H1 (cell line): ENCODE measurements around the gene HMGCL. TPM values are rescaled to one million over a fixed set of nuclear protein-coding genes. Genes with fewer than 3 reads are reported as not detected.
A peak's percentile ranks its signal among the peaks of the same experiment; 100 is the strongest.

ENCODE experiments used
- CTCF ChIA-PET: fragments of 300-600 bp; sonication (Branson Sonifier 250); formaldehyde crosslinking; loops from one replicate; lab custom pipeline; 2021; ENCODE audit not compliant: partially characterized antibody; lab: Charles Lee
- POLR2A ChIA-PET: fragments of 300-600 bp; sonication (Branson Sonifier 250); formaldehyde crosslinking; loops from one replicate; lab custom pipeline; 2021; ENCODE audit warnings: inconsistent platforms; ENCODE audit not compliant: partially characterized antibody; lab: Charles Lee
- DNase-seq, 2 experiments: peaks; one replicate each; pipeline versions ENCODE4 v3.0.0 to v3.0.0-alpha.2; 2010 to 2022; ENCODE audit warnings: low spot score in 2 of 2, low read depth in 1 of 2, mixed read lengths in 1 of 2
- FAIRE-seq: peaks from 2 replicates; lab custom pipeline; 2011; peaks lifted over from hg19 to GRCh38; lab: Jason Lieb, UNC
- H2AFZ ChIP-seq: 2 replicates; pipeline ENCODE4 v1.8.1; 2012; ENCODE audit warnings: low read length, inconsistent platforms
- H2AK5ac ChIP-seq: 2 replicates; pipeline ENCODE4 v1.6.1; 2013; ENCODE audit warnings: low read depth, low read length
- H2BK120ac ChIP-seq: replicated peaks from 2 replicates; pipeline ENCODE3; 2013; ENCODE audit warnings: low read depth, low read length, inconsistent platforms
- H2BK12ac ChIP-seq: 2 replicates; pipeline ENCODE4 v1.6.1; 2013; ENCODE audit warnings: low read depth, low read length
- H2BK15ac ChIP-seq: 2 replicates; pipeline ENCODE4 v1.6.1; 2013; ENCODE audit warnings: low read length
- H2BK20ac ChIP-seq: 2 replicates; pipeline ENCODE4 v1.6.1; 2013; ENCODE audit warnings: low read length
- H2BK5ac ChIP-seq: 2 replicates; pipeline ENCODE4 v1.6.1; 2013; ENCODE audit warnings: low read depth, low read length
- H3K14ac ChIP-seq: 2 replicates; pipeline ENCODE4 v1.6.1; 2013; ENCODE audit warnings: inconsistent platforms; ENCODE audit not compliant: insufficient read length
- H3K18ac ChIP-seq: 2 replicates; pipeline ENCODE4 v1.6.1; 2013; ENCODE audit warnings: low read length; ENCODE audit errors: extremely low read depth
- H3K23ac ChIP-seq: 2 replicates; pipeline ENCODE4 v1.6.1; 2013; ENCODE audit warnings: inconsistent platforms; ENCODE audit not compliant: insufficient read length
- H3K23me2 ChIP-seq: 2 replicates; pipeline ENCODE4 v1.6.1; 2013; ENCODE audit warnings: low read depth, low read length
- H3K27ac ChIP-seq: 2 replicates; pipeline ENCODE4 v1.6.1; 2011; ENCODE audit warnings: low read depth, low read length, inconsistent platforms
- H3K27me3 ChIP-seq, 4 experiments: replicated peaks in 1 of 4; 1 replicate in 1 of 4; 2 replicates in 3 of 4; pipeline versions ENCODE4 v1.6.1 to v1.8.1; 2011 to 2013; ENCODE audit warnings: low read length in 3 of 4, mild to moderate bottlenecking in 3 of 4, inconsistent platforms in 2 of 4, mixed read lengths in 2 of 4, moderate library complexity in 1 of 4; ENCODE audit not compliant: control insufficient read depth in 3 of 4, insufficient read depth in 3 of 4; ENCODE audit errors: extremely low read depth in 1 of 4
- H3K36me3 ChIP-seq, 4 experiments: 2 replicates each; pipeline versions ENCODE4 v1.6.1 to v1.8.1; 2011 to 2013; ENCODE audit warnings: mild to moderate bottlenecking in 4 of 4, low read length in 3 of 4, moderate library complexity in 2 of 4, control low read depth in 1 of 4, inconsistent platforms in 1 of 4; ENCODE audit not compliant: insufficient read depth in 4 of 4, control insufficient read depth in 2 of 4
- H3K4ac ChIP-seq: replicated peaks from 2 replicates; pipeline ENCODE3; 2013; ENCODE audit warnings: low read length, low read depth, mixed read lengths, inconsistent platforms; ENCODE audit not compliant: insufficient read length
- H3K4me1 ChIP-seq, 4 experiments: replicated peaks in 1 of 4; 1 replicate in 1 of 4; 2 replicates in 3 of 4; pipeline versions ENCODE4 v1.6.1 to v1.8.1; 2011 to 2013; ENCODE audit warnings: low read length in 3 of 4, inconsistent platforms in 2 of 4, mixed read lengths in 1 of 4; ENCODE audit not compliant: insufficient read depth in 4 of 4, control insufficient read depth in 3 of 4
- H3K4me2 ChIP-seq, 2 experiments: 2 replicates each; pipeline versions ENCODE4 v1.6.1 to v1.8.1; 2011 to 2013; ENCODE audit warnings: low read depth in 2 of 2, low read length in 2 of 2, control low read depth in 1 of 2, inconsistent platforms in 1 of 2, mild to moderate bottlenecking in 1 of 2; ENCODE audit not compliant: insufficient read depth in 1 of 2
- H3K4me3 ChIP-seq, 4 experiments: fragments of 200-600, 300-600 bp in 1 of 4; sonication (generic), shearing (Covaris generic), sonication (Bioruptor Twin) in 1 of 4; 2 replicates each; pipeline versions ENCODE4 v1.5.1 to v1.8.1; 2011 to 2016; ENCODE audit warnings: low read length in 4 of 4, low read depth in 3 of 4, control low read depth in 2 of 4, inconsistent platforms in 2 of 4, mild to moderate bottlenecking in 2 of 4, mixed read lengths in 1 of 4, moderate library complexity in 1 of 4; ENCODE audit not compliant: insufficient read depth in 2 of 4; ENCODE audit errors: extremely low read depth in 1 of 4
- H3K56ac ChIP-seq: replicated peaks from 2 replicates; pipeline ENCODE3; 2013; ENCODE audit warnings: low read depth, mild to moderate bottlenecking, mixed read lengths, low read length, inconsistent platforms; ENCODE audit not compliant: insufficient read length
- H3K79me1 ChIP-seq: 2 replicates; pipeline ENCODE4 v1.6.1; 2013; ENCODE audit warnings: low read depth, low read length, control low read depth
- H3K79me2 ChIP-seq, 2 experiments: 2 replicates each; pipeline versions ENCODE4 v1.6.1 to v1.8.1; 2012 to 2013; ENCODE audit warnings: low read length in 2 of 2, mild to moderate bottlenecking in 2 of 2, inconsistent platforms in 1 of 2; ENCODE audit not compliant: insufficient read depth in 2 of 2, control insufficient read depth in 1 of 2
- H3K9ac ChIP-seq, 4 experiments: replicated peaks in 1 of 4; 1 replicate in 1 of 4; 2 replicates in 3 of 4; pipeline versions ENCODE4 v1.6.1 to v1.8.1; 2011 to 2013; ENCODE audit warnings: low read depth in 3 of 4, low read length in 3 of 4, control low read depth in 2 of 4, mild to moderate bottlenecking in 2 of 4, moderate library complexity in 2 of 4, inconsistent platforms in 1 of 4; ENCODE audit errors: extremely low read depth in 1 of 4
- H3K9me3 ChIP-seq, 2 experiments: 2 replicates each; pipeline versions ENCODE4 v1.6.1 to v1.8.1; 2012 to 2013; ENCODE audit warnings: mild to moderate bottlenecking in 2 of 2, moderate library complexity in 2 of 2, control low read depth in 1 of 2, inconsistent platforms in 1 of 2, low read depth in 1 of 2, low read length in 1 of 2, mixed read lengths in 1 of 2; ENCODE audit not compliant: insufficient read depth in 2 of 2
- H4K20me1 ChIP-seq, 2 experiments: replicated peaks in 1 of 2; 2 replicates each; pipeline versions ENCODE3 to v1.8.1; 2011 to 2013; ENCODE audit warnings: inconsistent platforms in 2 of 2, low read length in 2 of 2, mild to moderate bottlenecking in 1 of 2; ENCODE audit not compliant: insufficient read depth in 2 of 2, control insufficient read depth in 1 of 2
- H4K5ac ChIP-seq: 2 replicates; pipeline ENCODE4 v1.6.1; 2013; ENCODE audit warnings: low read length, low read depth, mixed read lengths, inconsistent platforms; ENCODE audit not compliant: insufficient read length
- H4K8ac ChIP-seq: 2 replicates; pipeline ENCODE4 v1.8.0; 2013; ENCODE audit warnings: mild to moderate bottlenecking, moderate library complexity, low read length, inconsistent platforms; ENCODE audit not compliant: insufficient read depth; ENCODE audit errors: extremely low read depth
- H4K91ac ChIP-seq: replicated peaks from 2 replicates; pipeline ENCODE3; 2013; ENCODE audit warnings: low read length, mixed read lengths, inconsistent platforms; ENCODE audit not compliant: insufficient read length
- BACH1 ChIP-seq: IDR thresholded peaks from 2 replicates; pipeline ENCODE4 v1.6.1; 2012; ENCODE audit warnings: low read length, improper control_type of control experiment
- NANOG ChIP-seq: IDR thresholded peaks from 2 replicates; pipeline ENCODE4 v1.6.1; 2011; ENCODE audit warnings: low read length, low read depth, mild to moderate bottlenecking, inconsistent platforms; ENCODE audit not compliant: insufficient read depth, poor library complexity, severe bottlenecking
- POLR2A ChIP-seq, 2 experiments: IDR thresholded peaks; 1 replicate in 1 of 2; 2 replicates in 1 of 2; pipeline ENCODE4 v1.6.1; 2011; ENCODE audit warnings: low read depth in 2 of 2, low read length in 2 of 2, mild to moderate bottlenecking in 2 of 2; ENCODE audit errors: control extremely low read depth in 1 of 2
- RAD21 ChIP-seq, 2 experiments: IDR thresholded peaks in 1 of 2; conservative IDR thresholded peaks in 1 of 2; 2 replicates each; pipeline ENCODE4 v1.6.1; 2011; ENCODE audit warnings: low read depth in 2 of 2, low read length in 2 of 2, improper control_type of control experiment in 1 of 2, inconsistent platforms in 1 of 2, mild to moderate bottlenecking in 1 of 2, moderate library complexity in 1 of 2
- RNF2 ChIP-seq: fragments of 200-900, 300-1000 bp; sonication (generic); IDR thresholded peaks from 2 replicates; pipeline ENCODE4 v1.7.1; 2016; ENCODE audit warnings: borderline replicate concordance, low read depth, mild to moderate bottlenecking, antibody characterized with exemption, low read length; ENCODE audit not compliant: poor library complexity, severe bottlenecking; ENCODE audit errors: missing control alignments
- SP2 ChIP-seq: IDR thresholded peaks from 2 replicates; pipeline ENCODE4 v1.6.1; 2012; ENCODE audit warnings: mild to moderate bottlenecking, low read length, inconsistent platforms
- SP4 ChIP-seq: IDR thresholded peaks from 2 replicates; pipeline ENCODE4 v1.6.1; 2012; ENCODE audit warnings: low read length, inconsistent platforms
- TBP ChIP-seq: IDR thresholded peaks from 2 replicates; pipeline ENCODE4 v1.6.1; 2011; ENCODE audit warnings: low read depth, low read length, improper control_type of control experiment
- WGBS, 2 experiments: shearing (Covaris generic) in 1 of 2; methylation state at CpG; one replicate each; pipeline versions ENCODE4 v1.1.6 to v1.1.7; 2013 to 2015; ENCODE audit warnings: low lambda C conversion rate in 2 of 2, mixed read lengths in 2 of 2, inconsistent platforms in 1 of 2, low coverage in 1 of 2, missing lambda C conversion rate in 1 of 2; ENCODE audit not compliant: insufficient replicate concordance in 2 of 2, insufficient coverage in 1 of 2, insufficient read length in 1 of 2; ENCODE audit errors: extremely low coverage in 1 of 2, missing lambda C conversion rate in 1 of 2; 5-methylcytosine and 5-hydroxymethylcytosine counted together
- polyA plus RNA-seq, 7 experiments: library from polyadenylated mRNA; depleted of rRNA in 3 of 7; stranded (reverse) in 5 of 7; unstranded in 2 of 7; fragments of >200 nt in 5 of 7; fragments of 200-250 nt in 2 of 7; gene quantifications; 1 replicate in 5 of 7; 2 replicates in 1 of 7; 4 replicates in 1 of 7; pipeline versions ENCODE4 v1.2.1 to v1.2.3, GENCODE V29; 2011 to 2013; ENCODE audit warnings: missing spikeins in 2 of 7, mixed read lengths in 2 of 7
- total RNA-seq: library from RNA; stranded (reverse); fragmentation: NEBNext Ultra II Directional; extraction: Animal tissue kit (Norgen Biotek cat#: 25700); gene quantifications from 2 replicates; pipeline ENCODE4 v1.2.1, GENCODE V29; 2021

Gene HMGCL
- total and polyA plus RNA-seq, 2 of the 8 experiments (the other 6 are each of a cell fraction or from before 2014, with no cell fraction given): 13.7 to 19.5 TPM

DNA sequence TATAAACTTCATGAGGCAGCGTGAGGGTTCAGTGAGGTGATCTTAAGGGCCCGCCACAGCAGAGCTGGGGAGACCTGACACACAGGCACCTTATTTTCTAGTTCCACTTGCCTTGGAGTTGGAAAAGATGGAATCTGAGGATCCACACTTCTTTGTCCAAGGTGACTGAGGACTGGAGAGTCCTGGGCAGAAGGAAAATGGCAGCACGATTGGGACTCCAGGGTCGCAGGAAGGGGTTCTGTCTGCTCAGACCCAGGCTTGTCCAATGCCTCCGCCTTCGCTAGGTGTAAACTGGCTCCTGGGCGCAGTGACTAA, 26.0 kb downstream of the HMGCL start:
- H4K91ac ChIP-seq: peak overlapping the region; percentile 29
- peaks cover 0 to 12% (median 9%) of the 10 kb centered on the region in 4 experiments; a peak in 5 of 7 replicates for H3K4me1 ChIP-seq
- TF ChIP-seq NANOG (no peak), TBP (no peak), BACH1 (no peak), POLR2A (IDR thresholded peaks at IDR 0.05; ENCODE audit: control extremely low read depth in 1 of 2, low read depth in 2 of 2, low read length in 2 of 2) (no peak), SP2 (no peak), RNF2 (no peak), RAD21 (IDR thresholded peaks at IDR 0.05 in 1 of 2, conservative IDR thresholded peaks at IDR 0.05 in 1 of 2; ENCODE audit: low read depth in 2 of 2, low read length in 2 of 2) (no peak), SP4 (no peak)
- H3K9ac ChIP-seq: peak overlapping the region in 3 of 4 experiments; percentile 8 to 38 (median 36); a peak in 5 of 7 replicates
- peak overlapping the region; percentile 83 for H3K18ac ChIP-seq
- H2BK5ac ChIP-seq: peak overlapping the region; percentile 79; the same call in 1 of the 2 replicates
- peaks cover 6 to 22% (median 18%) of the 10 kb centered on the region in 4 experiments; a peak in 5 of 8 replicates for H3K36me3 ChIP-seq
- H3K23ac ChIP-seq: no peak overlapping the region
- H3K79me2 ChIP-seq: no peaks in the 10 kb centered on the region
- ChIA-PET CTCF (interaction anchor here (0.8 to 5.3 kb wide), 11 partner anchors 10 to 117 kb away, joined by 3 to 66 read pairs (median 4); partner anchors contain the start of gene FUCA1), POLR2A (interaction anchor here (0.9 to 16.2 kb wide), 10 partner anchors 9 to 352 kb away, joined by 3 to 192 read pairs (median 4); partner anchors contain the start of genes HMGCL, LYPLA2 and PITHD1)
- peak overlapping the region; percentile 90 for H2BK15ac ChIP-seq
- H2BK20ac ChIP-seq: no peak overlapping the region; the same call in 1 of the 2 replicates
- H4K8ac ChIP-seq: no peak overlapping the region
- no peak overlapping the region for H2AFZ ChIP-seq
- H2AK5ac ChIP-seq: no peak overlapping the region
- peaks cover 16% of the 10 kb centered on the region for H3K23me2 ChIP-seq
- no peak overlapping the region for H4K5ac ChIP-seq
- H3K14ac ChIP-seq: no peak overlapping the region
- peak overlapping the region; percentile 25 for H3K4ac ChIP-seq
- no peaks in the 10 kb centered on the region for H3K79me1 ChIP-seq
- peak overlapping the region; percentile 89 to 95 for H3K4me2 ChIP-seq
- H3K27me3 ChIP-seq: no peaks in the 10 kb centered on the region; a peak in 1 of 7 replicates
- H3K9me3 ChIP-seq: no peaks in the 10 kb centered on the region
- no peak overlapping the region for H3K56ac ChIP-seq
- no peak for FAIRE-seq
- WGBS, 2 experiments: 56% methylated on average over 6 of the region's 7 CpGs; no CpG with 5 or more reads in 1 of the 2 experiments
- no peak for DNase-seq
- no peak overlapping the region for H2BK120ac ChIP-seq
- H3K4me3 ChIP-seq: peak overlapping the region; percentile 57 to 81 (median 70); a peak in 6 of 8 replicates
- H3K27ac ChIP-seq: no peak overlapping the region
- H2BK12ac ChIP-seq: peak overlapping the region; percentile 17; the same call in 1 of the 2 replicates
- peaks cover 4 to 5% of the 10 kb centered on the region in 2 experiments for H4K20me1 ChIP-seq
